Left colon (tissue), 2 donors: Measurements from ENCODE around the gene KCNK15. TPM values are rescaled to one million over a fixed set of nuclear protein-coding genes. Genes with fewer than 3 reads are reported as not detected.
A peak's percentile ranks its signal among the peaks of the same experiment; 100 is the strongest.

Source experiments
- ATAC-seq: fragments of 200-7000 bp; cut with Tn5 transposase; one replicate; pipeline ENCODE4 v1.9.1; 2020; ENCODE audit warnings: mild to moderate bottlenecking, moderate library complexity
- DNase-seq, 2 donors: peaks; one replicate each; pipeline ENCODE4 v3.0.0-alpha.2; 2020
- intact Hi-C, 2 donors: fragments of 100-400 bp; cut with DNase I in 1 of 2; cut with micrococcal nuclease in 1 of 2; formaldehyde crosslinking; loops; one replicate each; pipeline versions ENCODE4 v1.11.2 to v1.14.0; 2022; cut with DNase I, micrococcal nuclease
- total RNA-seq, 2 donors: library from RNA; stranded (reverse); fragmentation: NEBNext Ultra II Directional; extraction: Animal tissue kit (Norgen Biotek cat#: 25700); gene quantifications; one replicate each; pipeline ENCODE4 v1.2.1, GENCODE V29; 2021
- donor health status: DM: no; HTN: no; CAD: no.
- donor health status: DM: yes; HTN: yes; CAD: no.

The KCNK15 gene
- total RNA-seq, 2 donors from 2014 or later = 0.25 to 0.40 TPM

GRCh38 chr20:44714102-44714700, 31.5 kb upstream of the KCNK15 start:
- no peak for ATAC-seq
- no peak for DNase-seq
- intact Hi-C loops = no loop called here

GRCh38 chr20:44714701-44715498, 30.8 kb upstream of the KCNK15 start, which contains the start of gene CCN5:
TSS of gene CCN5 (plus strand) at chr20:44715369. CDS start at chr20:44715391, 22 bp downstream.
- DNase-seq (peak; percentile 82 to 94), ATAC-seq (peak; percentile 98)
- intact Hi-C loops = no loop called here

- intact Hi-C loops = no loop called here
- ATAC-seq (no peak), DNase-seq (no peak)
Measured at GRCh38 chr20:44715499-44716308, 30.0 kb upstream of the KCNK15 start.

DNA sequence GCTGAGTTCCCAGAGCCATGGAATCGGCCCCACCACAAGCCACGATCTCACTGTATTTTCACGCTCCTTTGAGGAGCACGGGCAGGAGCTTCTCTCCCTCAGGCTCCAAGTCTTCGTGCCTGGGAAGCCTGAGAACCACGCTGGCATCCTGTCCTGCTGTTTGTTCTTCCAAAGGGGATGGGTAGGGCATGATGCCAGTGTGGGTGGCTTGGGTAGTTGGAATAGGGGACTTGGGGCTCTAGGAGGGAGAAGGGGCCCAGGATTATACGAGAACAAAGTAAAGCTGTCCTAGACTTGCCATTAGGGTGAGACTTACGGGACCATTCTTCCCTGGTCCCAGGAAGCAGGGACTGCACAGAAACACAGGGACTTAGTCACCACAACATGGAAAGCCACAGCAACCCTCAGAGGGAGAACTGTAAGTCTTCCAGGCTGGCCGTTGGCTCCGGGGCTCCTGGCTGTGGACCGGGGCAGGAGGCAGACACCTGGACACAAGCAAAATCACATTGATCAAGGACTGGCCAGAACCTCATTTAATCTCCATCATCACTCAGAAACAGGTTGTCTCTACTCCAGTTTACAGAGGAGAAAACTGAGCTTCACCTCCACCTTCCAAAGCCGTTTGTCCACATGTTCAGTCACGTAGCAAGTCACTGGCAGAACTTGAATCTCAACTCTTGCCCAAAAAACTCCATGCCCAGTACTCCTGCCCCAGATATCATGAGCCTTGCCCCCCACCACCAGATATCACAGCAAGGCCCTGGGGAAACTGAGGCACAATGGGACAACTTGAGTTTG, 29.2 kb upstream of the KCNK15 start:
- DNase-seq = no peak
- intact Hi-C loops = no loop called here
- ATAC-seq = no peak

DNA sequence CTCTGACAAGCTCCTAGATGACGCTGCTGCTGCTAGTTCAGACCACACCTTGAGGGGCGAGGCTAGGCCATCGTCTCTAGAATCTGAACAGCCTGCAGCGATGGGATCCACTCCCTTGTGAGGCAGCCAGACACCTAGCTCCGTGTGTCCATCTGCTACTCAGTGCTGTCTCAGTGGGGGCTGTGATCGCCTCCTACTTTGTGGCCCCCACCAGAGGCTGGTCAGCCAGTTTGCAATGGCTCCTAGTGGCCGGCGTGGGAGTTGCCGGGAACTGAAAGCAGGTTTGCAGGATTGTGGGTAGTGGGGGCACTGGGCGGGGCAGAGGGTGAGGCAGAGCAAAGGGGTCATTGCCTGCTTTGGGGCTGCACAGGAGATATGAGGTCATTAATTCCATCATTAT, 27.7 kb upstream of the KCNK15 start:
- DNase-seq (no peak), ATAC-seq (no peak)
- intact Hi-C loops = no loop called here

DNA sequence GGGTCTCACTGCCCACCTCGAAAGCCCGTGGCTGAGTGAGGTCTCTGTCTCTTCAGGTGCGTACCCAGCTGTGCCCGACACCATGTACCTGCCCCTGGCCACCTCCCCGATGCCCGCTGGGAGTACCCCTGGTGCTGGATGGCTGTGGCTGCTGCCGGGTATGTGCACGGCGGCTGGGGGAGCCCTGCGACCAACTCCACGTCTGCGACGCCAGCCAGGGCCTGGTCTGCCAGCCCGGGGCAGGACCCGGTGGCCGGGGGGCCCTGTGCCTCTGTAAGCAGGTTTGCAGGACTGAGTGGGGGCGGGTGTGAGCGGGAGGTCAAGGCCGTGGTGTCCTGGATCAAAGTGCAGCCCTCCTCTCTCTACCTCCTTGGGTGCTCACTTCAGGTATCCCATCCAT, 25.8 kb upstream of the KCNK15 start:
- intact Hi-C loops = no loop called here
- no peak for DNase-seq
- ATAC-seq = no peak

- DNase-seq (no peak), ATAC-seq (no peak)
- intact Hi-C loops = no loop called here
Measured at GRCh38 chr20:44720621-44720996, 25.1 kb upstream of the KCNK15 start.

DNA sequence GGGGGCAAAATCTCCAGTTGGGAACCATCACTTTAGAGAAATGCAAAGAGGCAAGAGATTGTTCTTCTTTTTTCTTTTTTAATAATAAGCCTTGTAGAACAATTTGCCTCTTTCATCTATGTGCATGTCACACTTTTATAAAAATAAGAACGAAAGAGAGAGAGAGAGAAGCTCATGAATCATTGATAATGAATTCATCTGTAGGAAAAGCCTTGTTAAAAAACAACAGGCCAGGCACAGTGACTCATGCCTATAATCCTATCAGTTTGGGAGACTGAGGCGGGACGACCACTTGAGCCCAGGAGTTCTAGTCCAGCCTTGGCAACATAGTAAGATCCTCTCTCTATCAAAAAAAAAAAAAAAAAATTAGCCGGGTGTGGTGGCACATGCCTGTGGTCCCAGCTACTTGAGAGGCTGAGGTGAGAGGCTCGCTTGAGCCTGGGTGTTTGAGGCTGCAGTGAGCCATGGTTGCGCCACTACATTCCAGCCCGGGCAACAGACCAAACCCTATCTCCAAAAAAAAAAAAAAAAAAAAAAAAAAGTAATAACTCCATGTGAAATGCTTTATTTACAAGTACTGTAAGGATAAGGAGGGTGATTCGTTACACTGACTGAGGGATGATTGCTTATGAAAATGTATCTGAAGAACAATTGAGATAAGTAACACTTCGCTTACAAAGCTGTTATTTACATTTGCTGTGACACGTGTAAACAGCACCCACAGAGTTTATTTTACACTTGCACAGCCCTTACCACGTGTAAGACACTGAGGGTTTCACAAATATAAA, 24.5 kb upstream of the KCNK15 start:
- ATAC-seq (no peak), DNase-seq (no peak)
- intact Hi-C loops = no loop called here

GRCh38 chr20:44721785-44722054, 23.9 kb upstream of the KCNK15 start:
- DNase-seq = no peak
- intact Hi-C loops = no loop called here
- ATAC-seq = no peak

DNA sequence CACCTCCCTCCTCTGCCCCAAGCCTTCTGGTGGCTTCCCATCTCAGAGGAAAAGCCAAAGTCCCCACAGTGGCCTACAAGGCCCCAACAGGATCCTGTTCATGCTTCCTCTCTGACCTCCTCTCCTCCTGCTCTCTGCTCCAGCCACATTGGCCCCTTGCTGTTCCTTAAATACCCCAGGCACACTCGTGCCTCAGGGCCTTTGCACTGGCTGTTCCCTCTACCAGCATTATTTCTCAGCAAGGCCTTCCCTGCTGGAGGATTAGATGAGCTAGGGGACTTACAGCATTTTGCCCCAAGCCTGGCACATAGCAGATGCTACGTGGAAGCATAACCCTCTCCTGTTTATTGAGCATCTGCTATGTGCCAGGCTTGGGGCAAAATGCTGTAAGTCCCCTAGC, 22.7 kb upstream of the KCNK15 start:
- DNase-seq (no peak), ATAC-seq (no peak)
- intact Hi-C loops = no loop called here

DNA sequence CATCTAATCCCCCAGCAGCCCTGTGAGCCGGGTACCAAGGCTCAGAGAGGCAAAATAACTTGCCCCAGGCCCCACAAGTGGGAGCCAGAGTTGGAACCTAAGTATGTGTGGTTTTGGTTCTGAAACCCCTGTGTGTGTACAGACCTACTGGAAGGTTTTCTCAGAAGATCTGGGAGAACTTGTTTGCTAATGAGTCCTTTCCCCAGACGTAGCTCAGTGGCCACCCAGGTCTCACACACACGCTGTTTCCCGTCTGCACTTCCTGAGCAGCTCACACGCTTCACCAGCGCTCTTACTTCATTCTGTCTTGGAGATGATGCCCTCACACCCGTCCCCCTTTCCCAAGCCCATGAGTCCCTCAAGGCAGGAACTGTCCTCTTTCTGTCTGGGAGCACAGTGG, 22.3 kb upstream of the KCNK15 start:
- intact Hi-C loops = no loop called here
- ATAC-seq (no peak), DNase-seq (no peak)

- intact Hi-C loops = no loop called here
- ATAC-seq (no peak), DNase-seq (no peak)
Measured at GRCh38 chr20:44723798-44724362, 21.8 kb upstream of the KCNK15 start.

GRCh38 chr20:44724423-44725091, 21.1 kb upstream of the KCNK15 start:
- ATAC-seq (no peak), DNase-seq (no peak)
- intact Hi-C loops = no loop called here

DNA sequence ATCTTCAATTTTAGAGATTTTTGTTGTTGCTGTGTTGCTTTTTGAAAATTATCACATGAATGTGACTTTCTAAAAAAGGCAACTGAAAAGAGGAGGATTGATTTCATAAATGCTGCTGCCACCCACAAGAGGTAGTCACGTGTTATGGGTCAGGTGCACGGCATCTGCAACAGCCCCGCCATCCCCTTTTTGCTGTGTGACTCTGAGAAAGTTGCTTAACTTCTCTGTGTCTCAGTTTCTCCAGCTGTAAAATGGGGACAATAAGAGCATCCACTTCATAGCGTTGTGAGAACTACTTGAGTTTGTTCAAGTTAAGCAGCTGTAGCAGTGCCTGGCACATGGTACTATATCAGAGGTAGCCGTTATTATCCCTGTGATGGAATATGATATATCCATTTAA, 19.8 kb upstream of the KCNK15 start:
- intact Hi-C loops = no loop called here
- DNase-seq (no peak), ATAC-seq (no peak)

- DNase-seq = no peak
- ATAC-seq = no peak
Measured at GRCh38 chr20:44727039-44727438, 18.6 kb upstream of the KCNK15 start.

GRCh38 chr20:44727651-44728050, 18.0 kb upstream of the KCNK15 start:
- DNase-seq (no peak), ATAC-seq (no peak)
- intact Hi-C loops = no loop called here

More at GRCh38 chr20:44727039-44727438, 18.6 kb upstream of the KCNK15 start:
- intact Hi-C loops = no loop called here

DNA sequence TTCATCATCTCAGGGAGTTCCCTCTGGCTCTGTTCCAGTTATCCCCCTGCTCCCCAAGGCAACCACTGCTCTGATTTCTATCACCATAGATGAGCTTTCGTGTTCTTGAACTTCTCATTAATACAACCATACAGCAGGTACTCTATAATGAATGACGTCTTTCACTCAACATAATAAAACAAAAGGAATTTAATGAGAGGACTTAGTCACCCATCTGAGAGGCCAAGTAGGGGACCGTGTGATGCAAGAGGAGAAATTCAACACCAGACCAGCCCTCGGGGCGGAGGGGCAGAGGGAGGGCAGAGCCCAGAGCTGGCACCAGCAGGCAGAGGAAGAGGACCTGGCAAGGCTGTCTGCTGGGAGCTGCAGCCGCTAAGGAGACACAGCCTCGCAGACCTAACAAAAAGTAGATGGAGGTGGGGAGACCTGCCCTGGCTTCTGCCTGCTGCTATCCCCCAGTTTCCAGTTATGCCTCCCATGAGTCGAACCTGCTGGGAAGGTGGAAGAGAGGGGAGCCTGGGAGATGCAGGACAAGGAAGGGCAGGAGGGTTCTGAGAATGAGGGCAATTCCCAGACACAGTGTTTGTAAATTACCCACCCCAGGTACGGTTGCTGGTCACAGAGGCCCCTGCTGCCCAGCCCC, 16.7 kb upstream of the KCNK15 start:
- peak; percentile 59 for ATAC-seq
- peak in 1 of 2 donors; percentile 56 for DNase-seq

More for the DNA sequence above, 16.7 kb upstream of the KCNK15 start:
- intact Hi-C loops = no loop called here
